Transverse colon (tissue), 4 donors: ENCODE measurements around the gene MRPL2. TPM values are rescaled to one million over a fixed set of nuclear protein-coding genes. Genes with fewer than 3 reads are reported as not detected.
A peak's percentile ranks its signal among the peaks of the same experiment; 100 is the strongest.

Source experiments
- DNase-seq: peaks from one replicate; pipeline ENCODE4 v3.0.0-alpha.2; 2019
- H3K27ac ChIP-seq, 4 donors: fragments of 200-600 bp; sonication (generic); 2 replicates each; pipeline ENCODE4 v1.5.1; 2016 to 2018; ENCODE audit warnings: inconsistent platforms in 4 of 4
- H3K27me3 ChIP-seq: fragments of 200-600 bp; sonication (generic); 2 replicates; pipeline ENCODE4 v1.5.1; 2017; ENCODE audit warnings: inconsistent platforms
- H3K36me3 ChIP-seq, 4 donors: fragments of 200-600 bp; sonication (generic); 2 replicates each; pipeline ENCODE4 v1.5.1; 2017 to 2019; ENCODE audit warnings: inconsistent platforms in 4 of 4
- H3K4me1 ChIP-seq, 4 donors: fragments of 200-600 bp; sonication (generic); 2 replicates each; pipeline ENCODE4 v1.5.1; 2017 to 2020; ENCODE audit warnings: inconsistent platforms in 4 of 4
- H3K4me3 ChIP-seq, 4 donors: fragments of 200-600 bp; sonication (generic); 1 replicate in 1 of 4; 2 replicates in 3 of 4; pipeline versions ENCODE4 v1.5.1 to v1.6.1; 2017 to 2019; ENCODE audit warnings: inconsistent platforms in 4 of 4
- H3K9me3 ChIP-seq, 2 donors: fragments of 200-600 bp; sonication (generic); 2 replicates each; pipeline ENCODE4 v1.5.1; 2017 to 2019; ENCODE audit warnings: inconsistent platforms in 2 of 2
- EP300 ChIP-seq: sonication (generic); formaldehyde crosslinking; IDR thresholded peaks from one replicate; pipeline ENCODE4 v1.6.1; 2017; ENCODE audit warnings: antibody characterized with exemption, low read depth
- POLR2A ChIP-seq: fragments of 450-650 bp; IDR thresholded peaks from one replicate; pipeline ENCODE4 v1.6.1; 2016; ENCODE audit warnings: antibody characterized with exemption, mild to moderate bottlenecking, moderate library complexity
- POLR2AphosphoS5 ChIP-seq, 3 donors: sonication (generic); formaldehyde crosslinking; IDR thresholded peaks; one replicate each; pipeline ENCODE4 v1.6.1; 2016; ENCODE audit warnings: antibody characterized with exemption in 3 of 3
- WGBS, 2 donors: methylation state at CpG; one replicate each; pipeline ENCODE4 v1.1.5; 2018; ENCODE audit warnings: low coverage in 1 of 2; 5-methylcytosine and 5-hydroxymethylcytosine counted together
- in situ Hi-C, 4 donors: fragments of 200-750 bp; cut with MboI; loops; one replicate each; pipeline versions ENCODE4 v1.15.0 to v1.15.1; 2017; ENCODE audit warnings: low sequenced_read_pairs in 3 of 4, low pct_ligation_motif_present in 1 of 4, low pct_unique_long_range_greater_than_20kb in 1 of 4
- intact Hi-C: fragments of 100-400 bp; cut with DNase I; formaldehyde crosslinking; loops from one replicate; pipeline ENCODE4 v1.15.1; 2023; ENCODE audit warnings: low total_unique reads
- total RNA-seq, 4 donors: library from RNA; depleted of rRNA; stranded (reverse); fragments of >200 nt; gene quantifications; one replicate each; pipeline ENCODE4 v1.1.0, GENCODE V29; 2016
- TF ChIP-seq, protein P1 (sequence below), 5 experiments: fragments of 200-600 bp in 3 of 5; fragments of 450-650 bp in 2 of 5; sonication (generic) in 3 of 5; IDR thresholded peaks; 1 replicate in 2 of 5; 2 replicates in 3 of 5; pipeline ENCODE4 v1.5.1; 2016 to 2017; ENCODE audit warnings: antibody characterized with exemption in 5 of 5, inconsistent platforms in 3 of 5, mild to moderate bottlenecking in 2 of 5, moderate library complexity in 1 of 5

Gene MRPL2
- total RNA-seq, 4 donors from 2014 or later, result 5.8 to 54.2 (median 34.3) TPM

DNA sequence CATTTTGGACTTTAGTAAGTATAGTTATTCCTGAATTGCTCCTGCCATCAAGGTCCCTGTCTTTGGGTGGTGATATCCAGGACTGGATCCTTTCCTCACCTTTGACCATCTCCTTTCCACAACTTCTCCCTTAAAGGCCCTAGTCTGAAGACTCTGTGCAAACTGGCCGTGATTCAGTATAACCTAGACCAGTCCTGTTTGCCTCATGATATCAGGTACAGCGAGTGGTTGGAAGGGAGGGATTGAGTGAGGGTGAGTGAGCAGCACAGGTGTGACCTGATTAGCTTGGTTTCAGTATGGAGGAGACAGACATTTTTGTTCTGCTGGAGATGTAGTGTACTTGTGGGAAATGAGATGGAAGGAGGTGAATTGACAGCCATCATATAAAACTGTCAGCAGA lies 40.1 kb downstream of the MRPL2 start:
- intact Hi-C loops (no loop called here), in situ Hi-C loops (no loop called here)
- H3K4me1 ChIP-seq, result peaks cover 28 to 46% (median 45%) of the 10 kb centered on the region in 4 donors
- TF ChIP-seq, protein P1, sequence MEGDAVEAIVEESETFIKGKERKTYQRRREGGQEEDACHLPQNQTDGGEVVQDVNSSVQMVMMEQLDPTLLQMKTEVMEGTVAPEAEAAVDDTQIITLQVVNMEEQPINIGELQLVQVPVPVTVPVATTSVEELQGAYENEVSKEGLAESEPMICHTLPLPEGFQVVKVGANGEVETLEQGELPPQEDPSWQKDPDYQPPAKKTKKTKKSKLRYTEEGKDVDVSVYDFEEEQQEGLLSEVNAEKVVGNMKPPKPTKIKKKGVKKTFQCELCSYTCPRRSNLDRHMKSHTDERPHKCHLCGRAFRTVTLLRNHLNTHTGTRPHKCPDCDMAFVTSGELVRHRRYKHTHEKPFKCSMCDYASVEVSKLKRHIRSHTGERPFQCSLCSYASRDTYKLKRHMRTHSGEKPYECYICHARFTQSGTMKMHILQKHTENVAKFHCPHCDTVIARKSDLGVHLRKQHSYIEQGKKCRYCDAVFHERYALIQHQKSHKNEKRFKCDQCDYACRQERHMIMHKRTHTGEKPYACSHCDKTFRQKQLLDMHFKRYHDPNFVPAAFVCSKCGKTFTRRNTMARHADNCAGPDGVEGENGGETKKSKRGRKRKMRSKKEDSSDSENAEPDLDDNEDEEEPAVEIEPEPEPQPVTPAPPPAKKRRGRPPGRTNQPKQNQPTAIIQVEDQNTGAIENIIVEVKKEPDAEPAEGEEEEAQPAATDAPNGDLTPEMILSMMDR (IDR thresholded peaks at IDR 0.05), result no peak
- no peak for TF ChIP-seq POLR2AphosphoS5 (IDR thresholded peaks at IDR 0.05)
- TF ChIP-seq POLR2A, result no peak
- TF ChIP-seq EP300, result no peak
- WGBS, 2 donors, result 87 to 100% methylated on average over 2 of the region's 2 CpGs
- DNase-seq, result no peak
- no peaks in the 10 kb centered on the region for H3K27me3 ChIP-seq
- H3K27ac ChIP-seq, result no peak overlapping the region
- H3K4me3 ChIP-seq, result no peak overlapping the region
- no peaks in the 10 kb centered on the region for H3K9me3 ChIP-seq
- H3K36me3 ChIP-seq, result peaks cover 0 to 7% (median 2%) of the 10 kb centered on the region in 4 donors

- intact Hi-C loops, result no loop called here
- no peaks in the 10 kb centered on the region for H3K9me3 ChIP-seq
- TF ChIP-seq, protein P1 (IDR thresholded peaks at IDR 0.05), result no peak
- TF ChIP-seq POLR2AphosphoS5 (IDR thresholded peaks at IDR 0.05), result no peak
- no peak for TF ChIP-seq POLR2A
- no peak for TF ChIP-seq EP300
- no peaks in the 10 kb centered on the region for H3K27me3 ChIP-seq
- in situ Hi-C loops, result no loop called here
- peaks cover 29 to 48% (median 42%) of the 10 kb centered on the region in 4 donors for H3K4me1 ChIP-seq
- WGBS, 2 donors, result 87% methylated on average over 12 of the region's 12 CpGs; no CpG with 5 or more reads in 1 of the 2 donors
- DNase-seq, result no peak
- peaks cover 0 to 7% (median 2%) of the 10 kb centered on the region in 4 donors for H3K36me3 ChIP-seq
- no peak overlapping the region for H3K4me3 ChIP-seq
- no peak overlapping the region for H3K27ac ChIP-seq
Measured at GRCh38 chr6:43016943-43017334, 42.3 kb downstream of the MRPL2 start.

GRCh38 chr6:43016176-43016942 lies 42.9 kb downstream of the MRPL2 start:
- 73% methylated on average over 7 of the region's 7 CpGs; no CpG with 5 or more reads in 1 of the 2 donors for WGBS, 2 donors
- TF ChIP-seq, protein P1 (IDR thresholded peaks at IDR 0.05), result no peak
- TF ChIP-seq POLR2A (no peak), POLR2AphosphoS5 (IDR thresholded peaks at IDR 0.05) (no peak), EP300 (no peak)
- peaks cover 0 to 7% (median 2%) of the 10 kb centered on the region in 4 donors for H3K36me3 ChIP-seq
- H3K4me1 ChIP-seq, result peaks cover 29 to 51% (median 42%) of the 10 kb centered on the region in 4 donors
- in situ Hi-C loops, result no loop called here
- no peak for DNase-seq
- H3K27me3 ChIP-seq, result no peaks in the 10 kb centered on the region
- no peak overlapping the region for H3K27ac ChIP-seq
- no peak overlapping the region for H3K4me3 ChIP-seq
- intact Hi-C loops, result no loop called here
- H3K9me3 ChIP-seq, result no peaks in the 10 kb centered on the region

- Histone ChIP-seq H3K4me1 (peaks cover 26 to 43% (median 34%) of the 10 kb centered on the region in 4 donors), H3K4me3 (peak overlapping the region; percentile 60 to 94 (median 62)), H3K27ac (peak overlapping the region; percentile 76 to 89 (median 83)), H3K27me3 (no peaks in the 10 kb centered on the region), H3K9me3 (no peaks in the 10 kb centered on the region), H3K36me3 (peaks cover 0 to 7% (median 2%) of the 10 kb centered on the region in 4 donors)
- TF ChIP-seq POLR2A (no peak), POLR2AphosphoS5 (IDR thresholded peaks at IDR 0.05) (no peak), EP300 (no peak)
- TF ChIP-seq, protein P1 (IDR thresholded peaks at IDR 0.05), result no peak
- intact Hi-C loops (no loop called here), in situ Hi-C loops (no loop called here)
- WGBS, 2 donors, result 0 to 1% methylated on average over 7 of the region's 7 CpGs
- no peak for DNase-seq
Measured at GRCh38 chr6:43014434-43014909, 44.8 kb downstream of the MRPL2 start.
